Retina (tissue), 1 donor: Measurements from ENCODE around the gene IGSF1.
"Not testable (repeated sequence)": the region's sequence is repeated elsewhere in the genome, so short reads cannot be mapped to it uniquely, and the experiment has no call there.

Experiments used
- DNase-seq: peaks from one replicate; pipeline ENCODE4 v3.0.0-alpha.2; 2016

IGSF1 gene

DNA sequence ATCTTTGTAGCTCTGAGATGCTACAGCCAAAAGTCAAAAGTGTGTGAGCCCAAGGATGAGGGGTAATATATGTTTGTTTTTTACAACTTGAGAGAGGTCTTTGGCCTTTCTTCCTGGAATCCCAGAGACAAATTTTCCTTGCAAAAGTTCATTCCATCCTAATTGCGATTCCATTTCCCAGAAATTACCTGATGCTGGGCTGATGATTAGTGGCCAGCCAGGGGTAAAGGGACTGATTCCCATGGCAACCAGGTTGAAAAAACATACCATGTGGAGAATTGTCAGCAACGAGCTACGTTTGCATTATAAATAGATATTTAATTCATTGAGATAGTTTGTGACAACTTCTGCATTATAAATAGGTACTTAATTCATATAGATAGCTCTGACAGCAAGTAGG lies 17.8 kb downstream of the IGSF1 start:
- no peak for DNase-seq

DNA sequence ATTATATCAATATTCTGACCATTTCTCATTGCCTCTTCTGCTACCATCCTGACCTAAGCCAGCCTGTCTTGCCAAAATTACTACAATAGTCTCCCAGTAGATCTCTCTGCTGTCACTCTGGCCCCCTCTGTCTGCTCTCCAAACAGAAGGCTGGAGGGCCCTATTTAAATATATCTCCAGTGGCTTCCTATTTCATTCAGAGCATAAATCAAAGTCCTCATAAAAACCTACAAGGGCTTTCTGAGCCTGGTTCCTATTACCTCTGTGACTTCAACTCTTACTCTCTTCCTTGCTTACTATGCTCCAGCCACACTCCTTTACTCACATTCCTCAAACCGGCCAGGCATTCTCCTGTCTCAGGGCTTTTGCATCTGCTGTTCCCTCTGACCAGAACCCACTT lies 19.0 kb downstream of the IGSF1 start:
- no peak for DNase-seq

DNA sequence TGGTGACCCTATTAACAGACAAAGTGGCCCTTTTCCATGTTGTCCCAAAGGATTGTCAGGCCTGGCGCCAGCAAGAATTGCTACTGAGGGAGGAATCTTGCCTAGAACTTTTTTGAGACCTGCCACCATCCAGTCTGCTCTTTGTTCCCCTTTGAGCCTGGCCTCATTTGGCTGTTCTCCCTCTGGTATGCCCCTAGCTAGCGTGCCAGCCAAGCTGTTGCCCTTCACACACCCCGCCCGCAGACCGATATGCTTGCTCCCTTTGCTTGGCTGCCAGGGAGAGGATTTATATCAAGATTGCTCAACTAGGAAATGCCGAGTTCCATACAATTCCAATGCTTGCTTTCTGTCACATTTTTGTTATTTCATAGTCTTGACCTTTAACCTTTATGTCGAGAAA lies 24.4 kb downstream of the IGSF1 start:
- DNase-seq: no peak

DNA sequence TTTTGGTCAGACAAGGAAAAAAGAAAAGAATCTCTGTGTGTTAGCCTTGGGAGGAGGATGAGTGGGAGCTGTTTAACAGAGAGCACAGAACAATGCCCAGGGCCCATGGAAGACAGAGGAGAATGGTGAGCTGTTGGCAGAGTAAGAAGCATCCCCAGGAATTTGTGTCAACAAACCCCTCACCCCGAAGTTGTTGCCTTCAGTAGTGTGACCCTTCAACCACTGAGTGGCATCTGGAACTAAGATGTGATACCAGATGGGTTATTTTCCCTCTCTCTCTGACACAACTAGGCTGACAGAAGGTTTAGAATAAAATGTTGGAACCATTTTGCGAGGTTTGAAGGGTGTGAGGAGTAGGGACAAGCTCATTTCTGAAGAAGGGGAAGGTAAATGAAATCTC lies 25.1 kb downstream of the IGSF1 start:
- no peak for DNase-seq

DNA sequence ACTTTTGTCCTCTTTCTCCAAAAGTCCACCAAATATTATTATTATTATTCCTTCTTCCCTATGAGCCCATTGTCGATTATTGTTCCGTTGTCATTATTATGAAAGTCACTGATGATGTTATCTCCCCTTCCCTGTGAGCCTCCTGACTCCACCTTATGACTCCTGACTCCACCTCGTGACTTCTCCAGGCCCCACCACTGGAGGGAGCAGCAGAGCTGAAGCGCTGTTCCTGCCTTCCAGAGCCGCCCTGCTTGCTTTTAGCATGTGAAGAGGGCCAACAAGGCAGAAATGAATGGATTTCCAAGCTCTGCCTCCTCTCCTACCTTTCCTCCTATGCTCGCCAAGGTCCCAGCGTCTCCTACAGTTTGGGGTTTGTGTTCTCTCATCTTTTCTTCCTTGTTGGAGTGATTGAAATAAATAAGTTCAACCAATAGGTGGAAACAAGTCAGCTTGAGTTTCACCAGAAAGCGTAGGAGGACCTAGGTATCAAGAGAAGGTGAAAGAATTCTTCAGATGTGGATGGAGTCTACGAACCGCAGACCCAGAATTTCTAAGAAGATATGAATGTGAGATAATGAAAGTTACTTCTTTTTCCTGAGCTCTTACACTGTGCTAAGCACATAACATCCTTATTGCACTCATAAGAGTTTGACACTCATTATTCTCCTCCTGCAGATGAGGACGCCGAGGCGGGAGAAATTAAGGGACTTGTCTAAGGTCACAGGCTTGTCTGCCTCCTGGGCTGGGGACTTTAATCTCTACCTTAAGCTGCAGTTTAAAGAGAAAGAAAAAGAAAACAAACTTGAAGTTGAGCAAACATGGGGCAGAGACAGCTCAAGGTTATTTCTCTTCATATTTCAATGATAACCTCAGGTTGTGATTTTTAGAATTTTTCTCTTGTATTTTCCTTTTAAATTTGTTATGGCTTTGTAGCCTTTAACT lies 26.1 kb downstream of the IGSF1 start:
- DNase-seq: no peak

DNA sequence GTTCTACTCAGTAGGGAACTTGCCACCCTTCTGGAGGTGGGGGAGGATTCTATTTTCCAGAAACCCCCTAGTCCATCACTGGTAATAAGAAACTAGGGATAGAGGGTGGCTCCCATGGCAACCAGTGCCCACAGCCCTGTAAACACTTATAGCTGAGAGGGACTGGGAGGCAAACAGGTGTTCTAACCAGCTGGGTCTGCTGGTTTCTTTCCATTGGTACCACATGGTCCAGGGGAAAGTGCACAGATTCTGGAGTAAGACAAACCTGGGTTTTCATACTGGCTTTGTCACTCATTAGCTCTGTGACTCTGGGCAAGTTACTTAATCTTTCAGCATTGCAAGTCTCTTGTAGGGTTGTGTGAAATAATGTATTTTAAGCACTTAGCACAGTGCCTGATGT lies 26.9 kb downstream of the IGSF1 start:
- DNase-seq: no peak

DNA sequence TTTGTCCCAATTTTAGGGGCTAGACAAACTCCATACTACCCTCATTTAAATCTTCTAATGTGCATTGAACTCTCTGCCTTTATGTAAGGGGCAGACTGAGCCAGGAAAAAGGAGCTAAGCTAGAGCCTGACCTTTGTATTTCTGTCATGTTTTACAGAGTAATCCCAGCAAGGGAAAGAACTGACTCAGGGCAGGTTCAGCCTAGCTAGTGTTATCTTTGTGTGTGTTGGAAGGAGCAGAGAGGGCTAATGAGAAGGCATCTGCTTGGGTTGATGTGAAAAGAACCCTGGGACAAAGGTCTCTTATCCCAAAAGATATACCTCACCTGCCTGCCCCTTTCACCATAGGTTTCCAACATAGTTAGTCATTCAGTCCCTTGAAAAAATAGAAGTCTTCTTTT lies 31.7 kb downstream of the IGSF1 start:
- DNase-seq: no peak

DNA sequence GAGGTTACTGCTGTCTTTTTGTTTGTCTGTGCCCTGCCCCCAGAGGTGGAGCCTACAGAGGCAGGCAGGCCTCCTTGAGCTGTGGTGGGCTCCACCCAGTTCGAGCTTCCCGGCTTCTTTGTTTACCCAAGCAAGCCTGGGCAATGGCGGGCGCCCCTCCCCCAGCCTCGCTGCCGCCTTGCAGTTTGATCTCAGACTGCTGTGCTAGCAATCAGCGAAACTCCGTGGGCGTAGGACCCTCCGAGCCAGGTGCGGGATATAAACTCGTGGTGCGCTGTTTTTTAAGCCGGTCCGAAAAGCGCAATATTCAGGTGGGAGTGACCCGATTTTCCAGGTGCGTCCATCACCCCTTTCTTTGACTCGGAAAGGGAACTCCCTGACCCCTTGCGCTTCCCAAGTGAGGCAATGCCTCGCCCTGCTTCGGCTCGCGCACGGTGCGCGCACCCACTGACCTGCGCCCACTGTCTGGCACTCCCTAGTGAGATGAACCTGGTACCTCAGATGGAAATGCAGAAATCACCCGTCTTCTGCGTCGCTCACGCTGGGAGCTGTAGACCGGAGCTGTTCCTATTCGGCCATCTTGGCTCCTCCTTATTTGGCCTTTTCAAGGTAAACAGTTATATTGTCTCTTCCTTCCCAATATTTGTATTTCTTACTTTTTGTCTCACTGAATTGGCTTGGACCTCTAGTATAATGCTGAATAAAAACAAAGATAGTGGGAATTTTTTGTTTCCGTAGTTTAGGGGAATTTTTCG lies 37.9 kb downstream of the IGSF1 start:
- DNase-seq: not testable (repeated sequence)

DNA sequence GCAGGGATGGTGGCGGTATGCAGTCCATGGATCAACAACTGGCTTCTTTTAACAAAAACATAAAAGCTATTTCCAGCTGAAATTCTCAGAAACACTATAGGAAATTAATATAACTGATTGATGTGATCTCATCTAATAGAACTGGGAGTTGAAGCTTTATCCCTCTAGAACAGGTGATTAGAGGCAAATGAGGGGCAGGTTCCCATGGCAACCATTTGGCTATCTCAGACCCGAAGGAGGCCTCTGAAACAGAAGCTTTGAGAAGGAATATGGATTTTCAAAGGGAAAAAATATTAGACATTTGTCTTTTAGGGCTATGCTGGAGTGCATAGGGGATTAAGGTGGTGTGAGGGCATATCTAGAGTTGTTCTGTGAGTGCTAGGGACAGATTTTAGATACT lies 50.0 kb downstream of the IGSF1 start:
- no peak for DNase-seq

DNA sequence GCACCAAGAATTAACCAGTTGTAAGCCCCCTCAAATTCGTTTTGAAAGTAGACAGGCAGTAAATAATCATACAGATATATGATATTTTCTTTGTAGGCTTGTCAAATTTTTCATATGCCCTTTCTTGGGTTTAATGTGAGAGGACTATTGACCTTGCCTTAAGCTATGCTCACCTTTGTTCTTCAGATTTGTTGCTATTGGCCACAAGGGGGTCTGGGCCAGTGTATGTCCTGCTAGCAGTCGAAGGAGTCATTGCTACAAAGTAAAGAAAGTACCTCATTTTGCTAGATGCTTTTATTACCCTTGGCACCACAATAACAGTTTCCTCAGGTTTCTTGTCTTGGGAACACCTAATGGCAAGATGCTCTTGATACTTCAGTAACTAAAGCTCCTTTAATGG lies 51.7 kb downstream of the IGSF1 start:
- DNase-seq: no peak

DNA sequence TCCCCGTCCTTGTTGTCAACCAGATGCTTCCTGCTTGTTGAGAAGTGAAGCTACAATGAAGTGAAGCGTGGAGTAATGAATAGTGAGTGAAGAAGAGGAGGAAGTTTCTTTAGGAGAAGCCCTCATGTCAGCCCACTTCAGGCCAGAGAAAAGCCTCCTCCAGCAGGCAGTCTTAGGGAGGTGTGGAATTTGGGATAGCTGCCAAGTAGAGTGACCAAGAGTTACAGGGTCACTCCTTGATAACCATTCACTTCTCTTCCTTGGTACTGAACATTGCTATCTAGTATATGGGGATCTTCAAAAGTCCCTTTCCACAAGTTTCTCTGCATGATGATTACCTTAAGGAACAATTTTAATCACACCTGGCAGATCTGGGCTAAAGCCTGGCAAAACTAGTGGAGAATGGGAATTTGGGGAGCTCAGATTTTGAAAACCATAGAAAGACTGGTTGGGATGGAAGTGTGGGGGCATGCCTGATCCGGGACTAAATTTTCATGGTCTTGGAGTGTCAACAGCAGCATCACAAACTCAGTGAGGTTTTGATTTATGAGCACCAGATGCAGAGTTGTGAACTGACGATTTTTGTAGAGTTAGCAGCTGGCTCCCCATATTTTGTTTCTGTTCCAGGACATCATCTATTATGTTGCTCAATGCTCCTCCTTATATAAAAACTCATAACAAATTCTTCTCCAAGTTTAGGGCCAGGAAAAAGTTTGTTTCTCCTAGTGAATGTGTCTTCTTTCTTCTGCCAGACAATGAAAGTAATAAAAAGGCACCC lies 53.1 kb downstream of the IGSF1 start:
- DNase-seq: no peak

DNA sequence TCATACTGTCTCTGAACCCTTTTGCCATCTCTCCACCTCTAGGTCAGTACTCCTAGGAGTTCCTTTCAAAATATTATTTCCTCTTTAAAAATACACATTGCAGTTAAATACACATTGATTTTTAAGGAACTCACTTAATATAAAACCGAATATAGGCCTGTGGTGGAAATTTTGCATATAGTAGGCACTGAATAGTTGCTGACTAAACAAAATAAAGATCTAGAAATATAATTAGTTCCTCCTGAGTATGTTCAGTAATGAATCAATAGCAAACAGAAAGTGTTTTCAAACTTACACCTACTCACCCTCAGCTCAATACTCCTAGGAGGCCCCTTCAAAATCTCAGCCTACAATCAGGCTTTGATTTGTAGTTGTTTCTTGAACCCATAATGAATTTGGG lies 61.5 kb downstream of the IGSF1 start:
- no peak for DNase-seq

DNA sequence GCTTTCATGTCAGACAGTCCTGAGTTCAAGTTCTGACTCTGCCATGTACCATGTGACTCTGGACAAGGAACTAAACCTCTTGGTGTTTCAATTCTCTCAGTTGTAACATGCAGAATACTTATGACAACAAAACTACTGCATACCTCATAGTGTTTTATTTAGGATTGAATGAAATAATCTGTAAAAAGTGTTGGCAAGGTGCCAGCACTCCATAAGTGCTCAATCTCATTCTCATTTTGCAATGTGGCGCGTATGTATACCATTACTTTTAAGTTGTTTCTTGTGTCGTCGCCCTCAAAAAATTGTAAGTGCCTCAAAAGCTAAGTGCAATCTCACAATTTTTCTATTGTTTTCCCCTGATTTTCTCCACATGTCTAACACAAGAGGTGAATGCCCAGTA lies 62.5 kb downstream of the IGSF1 start:
- DNase-seq: no peak

DNA sequence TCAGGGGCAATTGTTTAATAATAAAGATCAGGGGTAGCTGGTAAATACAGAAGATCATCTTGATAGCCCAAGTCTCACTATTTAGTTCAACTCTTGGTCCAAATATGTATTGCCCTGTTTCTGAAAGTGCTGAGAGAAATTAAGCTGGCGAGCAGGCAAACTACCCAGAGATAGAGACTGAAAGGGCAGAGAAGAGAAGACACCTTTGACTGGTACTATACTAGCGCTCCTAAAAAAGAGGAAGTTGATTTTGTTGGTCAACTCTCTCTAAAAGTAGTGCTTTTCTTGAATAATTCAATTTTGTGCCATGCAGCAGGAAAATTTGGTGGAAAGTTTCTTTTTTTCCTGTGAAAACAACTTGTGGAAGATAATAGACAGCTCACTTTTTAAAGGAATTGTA lies 64.0 kb downstream of the IGSF1 start:
- DNase-seq: no peak
